Measurements from ENCODE around the gene TRPC6.

The TRPC6 gene

GRCh38 chr11:101563166-101563565 lies 20.6 kb downstream of the TRPC6 start:
- TF ChIP-seq, protein P1, sequence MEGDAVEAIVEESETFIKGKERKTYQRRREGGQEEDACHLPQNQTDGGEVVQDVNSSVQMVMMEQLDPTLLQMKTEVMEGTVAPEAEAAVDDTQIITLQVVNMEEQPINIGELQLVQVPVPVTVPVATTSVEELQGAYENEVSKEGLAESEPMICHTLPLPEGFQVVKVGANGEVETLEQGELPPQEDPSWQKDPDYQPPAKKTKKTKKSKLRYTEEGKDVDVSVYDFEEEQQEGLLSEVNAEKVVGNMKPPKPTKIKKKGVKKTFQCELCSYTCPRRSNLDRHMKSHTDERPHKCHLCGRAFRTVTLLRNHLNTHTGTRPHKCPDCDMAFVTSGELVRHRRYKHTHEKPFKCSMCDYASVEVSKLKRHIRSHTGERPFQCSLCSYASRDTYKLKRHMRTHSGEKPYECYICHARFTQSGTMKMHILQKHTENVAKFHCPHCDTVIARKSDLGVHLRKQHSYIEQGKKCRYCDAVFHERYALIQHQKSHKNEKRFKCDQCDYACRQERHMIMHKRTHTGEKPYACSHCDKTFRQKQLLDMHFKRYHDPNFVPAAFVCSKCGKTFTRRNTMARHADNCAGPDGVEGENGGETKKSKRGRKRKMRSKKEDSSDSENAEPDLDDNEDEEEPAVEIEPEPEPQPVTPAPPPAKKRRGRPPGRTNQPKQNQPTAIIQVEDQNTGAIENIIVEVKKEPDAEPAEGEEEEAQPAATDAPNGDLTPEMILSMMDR (IDR thresholded peaks at IDR 0.05; ENCODE audit: low read depth, low read length, poor library complexity, severe bottlenecking): no peak
- no peak for TF ChIP-seq EZH2phosphoT487 (IDR thresholded peaks at IDR 0.05; ENCODE audit: borderline replicate concordance, low read length)
- no peaks in the 10 kb centered on the region for H3K27me3 ChIP-seq (ENCODE audit: control insufficient read depth, low read length)
- no peaks in the 10 kb centered on the region for H3K4me1 ChIP-seq (ENCODE audit: control insufficient read depth, low read length)
- H3K9me3 ChIP-seq (ENCODE audit: control insufficient read depth, insufficient read depth, low read length): no peaks in the 10 kb centered on the region
- H3K4me3 ChIP-seq (ENCODE audit: low read length): no peak overlapping the region
- H3K27ac ChIP-seq (ENCODE audit: low read depth, low read length): no peak overlapping the region
- no peaks in the 10 kb centered on the region for H4K20me1 ChIP-seq (ENCODE audit: control insufficient read depth, insufficient read depth, low read depth, low read length)
- H3K9me2 ChIP-seq (replicated peaks; ENCODE audit: control insufficient read depth, low read length): no peaks in the 10 kb centered on the region
- no peaks in the 10 kb centered on the region for H3K79me2 ChIP-seq (ENCODE audit: control insufficient read depth, low read length)
- no peak overlapping the region for H3K4me2 ChIP-seq (ENCODE audit: low read length)
- no peaks in the 10 kb centered on the region for H3F3A ChIP-seq (ENCODE audit: control insufficient read depth, insufficient read depth)
- no peaks in the 10 kb centered on the region for H3K36me3 ChIP-seq (ENCODE audit: control insufficient read depth, low read length)

DNA sequence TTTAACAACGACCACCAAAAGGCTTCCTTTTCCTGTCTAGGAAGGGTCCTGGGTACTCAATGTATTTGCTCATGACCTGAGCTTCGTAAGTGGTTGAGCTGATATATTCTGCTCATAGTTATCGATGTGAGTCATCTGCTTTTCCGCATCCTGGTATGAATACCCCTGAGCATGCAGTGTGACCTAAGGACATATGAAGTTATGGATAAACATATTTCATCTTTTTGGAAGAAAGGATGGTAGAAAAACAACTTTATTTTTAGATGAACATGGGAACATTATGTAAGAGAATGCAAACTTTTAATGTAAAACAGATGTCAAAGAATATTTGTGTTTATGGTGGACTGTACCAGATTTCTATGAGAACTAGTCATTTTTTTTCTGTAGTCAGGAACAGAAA lies 28.4 kb downstream of the TRPC6 start:
- Histone ChIP-seq H3K27me3 (ENCODE audit: control insufficient read depth, low read length) (no peaks in the 10 kb centered on the region), H3K4me1 (ENCODE audit: control insufficient read depth, low read length) (peaks cover 48% of the 10 kb centered on the region), H3K79me2 (ENCODE audit: control insufficient read depth, low read length) (no peaks in the 10 kb centered on the region), H3K9me3 (ENCODE audit: control insufficient read depth, insufficient read depth, low read length) (peaks cover 13% of the 10 kb centered on the region; the same call in 1 of the 2 replicates), H3K4me3 (ENCODE audit: low read length) (peak overlapping the region; percentile 43; the same call in 1 of the 2 replicates), H3F3A (ENCODE audit: control insufficient read depth, insufficient read depth) (peaks cover 9% of the 10 kb centered on the region), H4K20me1 (ENCODE audit: control insufficient read depth, insufficient read depth, low read depth, low read length) (no peaks in the 10 kb centered on the region), H3K36me3 (ENCODE audit: control insufficient read depth, low read length) (peaks cover 32% of the 10 kb centered on the region), H3K27ac (ENCODE audit: low read depth, low read length) (0 out of 2 replicates have a peak overlapping the region, but pooled peaks have one; percentile 95), H3K9me2 (replicated peaks; ENCODE audit: control insufficient read depth, low read length) (no peaks in the 10 kb centered on the region), H3K4me2 (ENCODE audit: low read length) (no peak overlapping the region)
- TF ChIP-seq, protein P1 (IDR thresholded peaks at IDR 0.05; ENCODE audit: low read depth, low read length, poor library complexity, severe bottlenecking): no peak
- TF ChIP-seq EZH2phosphoT487 (IDR thresholded peaks at IDR 0.05; ENCODE audit: borderline replicate concordance, low read length): no peak

DNA sequence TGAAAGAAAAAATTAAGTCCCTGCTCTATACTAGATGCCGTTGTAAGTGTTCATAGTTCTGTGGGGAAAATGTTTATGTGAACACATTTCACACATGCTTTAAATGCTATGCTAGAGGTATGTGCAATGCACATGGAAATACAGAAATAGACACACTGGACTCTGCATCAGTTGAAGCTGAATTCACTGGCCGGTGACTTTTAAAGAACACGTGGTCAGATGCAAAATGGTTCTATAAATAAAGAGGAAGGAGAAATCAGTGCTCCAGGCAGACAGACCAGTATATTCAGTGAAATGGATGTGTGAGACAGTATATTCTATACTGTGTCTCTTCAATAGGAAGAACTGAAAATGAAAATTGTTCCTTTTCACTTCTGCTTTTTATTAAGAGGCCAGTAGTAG lies 29.9 kb downstream of the TRPC6 start:
- H3K4me1 ChIP-seq (ENCODE audit: control insufficient read depth, low read length): peaks cover 48% of the 10 kb centered on the region
- peak overlapping the region; percentile 62 for H3K4me2 ChIP-seq (ENCODE audit: low read length)
- no peak for TF ChIP-seq EZH2phosphoT487 (IDR thresholded peaks at IDR 0.05; ENCODE audit: borderline replicate concordance, low read length)
- TF ChIP-seq, protein P1 (IDR thresholded peaks at IDR 0.05; ENCODE audit: low read depth, low read length, poor library complexity, severe bottlenecking): no peak
- peaks cover 13% of the 10 kb centered on the region; the same call in 1 of the 2 replicates for H3K9me3 ChIP-seq (ENCODE audit: control insufficient read depth, insufficient read depth, low read length)
- H3K36me3 ChIP-seq (ENCODE audit: control insufficient read depth, low read length): peaks cover 32% of the 10 kb centered on the region
- no peaks in the 10 kb centered on the region for H4K20me1 ChIP-seq (ENCODE audit: control insufficient read depth, insufficient read depth, low read depth, low read length)
- H3K9me2 ChIP-seq (replicated peaks; ENCODE audit: control insufficient read depth, low read length): no peaks in the 10 kb centered on the region
- peak overlapping the region; percentile 54 for H3K4me3 ChIP-seq (ENCODE audit: low read length)
- H3K79me2 ChIP-seq (ENCODE audit: control insufficient read depth, low read length): no peaks in the 10 kb centered on the region
- H3F3A ChIP-seq (ENCODE audit: control insufficient read depth, insufficient read depth): peaks cover 9% of the 10 kb centered on the region
- H3K27me3 ChIP-seq (ENCODE audit: control insufficient read depth, low read length): no peaks in the 10 kb centered on the region
- H3K27ac ChIP-seq (ENCODE audit: low read depth, low read length): peak overlapping the region; percentile 95
